Amniotic stem cell (primary cell): ENCODE measurements around the gene NEURL4.

Source experiments
- DNase-seq: peaks from one replicate; lab custom pipeline; 2025; lab: John Stamatoyannopoulos, UW

Gene NEURL4

GRCh38 chr17:7279448-7279847 is 49.7 kb downstream of the NEURL4 start:
- DNase-seq = no peak

DNA sequence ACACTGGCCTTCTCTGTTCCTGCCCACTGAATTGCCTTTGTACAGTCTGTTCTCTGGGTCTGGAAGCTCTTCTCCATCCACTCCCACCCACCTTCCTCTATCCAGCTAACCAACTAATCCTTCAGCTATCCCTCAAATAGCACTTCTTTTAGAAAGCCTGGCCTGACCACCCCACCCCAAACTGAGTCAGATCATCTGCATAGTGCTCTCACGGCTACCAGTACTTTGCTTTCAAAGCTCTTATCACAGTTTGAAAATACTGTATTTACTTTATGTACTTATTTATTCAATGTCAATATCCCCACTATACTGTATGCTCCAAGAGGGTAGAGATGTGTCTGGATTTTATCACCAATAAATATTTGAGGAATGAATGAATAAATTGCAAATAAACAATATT is 62.4 kb downstream of the NEURL4 start:
- no peak for DNase-seq
